Pancreas (tissue), 10 donors: ENCODE results near the gene PTTG2. TPM values are rescaled to one million over a fixed set of nuclear protein-coding genes. Genes with fewer than 3 reads are reported as not detected.

Source experiments
- ATAC-seq, 4 donors: fragments of 200-7000 bp; cut with Tn5 transposase; one replicate each; pipeline versions ENCODE4 v1.8.0 to v1.9.1; 2020; ENCODE audit warnings: mild to moderate bottlenecking in 4 of 4, moderate library complexity in 4 of 4
- DNase-seq, 6 donors: peaks; one replicate each; pipeline ENCODE4 v3.0.0-alpha.2; 2020
- FAIRE-seq: peaks from 2 replicates; lab custom pipeline; 2012; peaks lifted over from hg19 to GRCh38; lab: Jason Lieb, UNC
- H3K27ac ChIP-seq, 4 donors: fragments of 200-600 bp; sonication (generic); 1 replicate in 3 of 4; 2 replicates in 1 of 4; pipeline versions ENCODE4 v1.5.0 to v1.8.0; 2020
- H3K27me3 ChIP-seq, 4 donors: fragments of 200-600 bp; one replicate each; pipeline ENCODE4 v1.8.0; 2021
- H3K36me3 ChIP-seq, 3 donors: fragments of 200-600 bp; sonication (generic) in 1 of 3; one replicate each; pipeline versions ENCODE4 v1.5.0 to v1.8.0; 2020 to 2021
- H3K4me1 ChIP-seq, 3 donors: fragments of 200-600 bp; one replicate each; pipeline ENCODE4 v1.8.0; 2021
- H3K4me3 ChIP-seq, 4 donors: fragments of 200-600 bp; sonication (generic) in 2 of 4; one replicate each; pipeline versions ENCODE4 v1.5.0 to v1.8.0; 2020 to 2021
- H3K9me3 ChIP-seq, 4 donors: fragments of 200-600 bp; one replicate each; pipeline ENCODE4 v1.8.0; 2021
- CTCF ChIP-seq, 4 donors: fragments of 200-600 bp; sonication (generic) in 3 of 4; IDR thresholded peaks; one replicate each; pipeline versions ENCODE4 v1.5.0 to v1.8.0; 2021; ENCODE audit warnings: antibody characterized with exemption in 4 of 4
- WGBS, 2 donors: extraction: QIAGEN DNeasy Blood & Tissue Kit; methylation state at CpG; one replicate each; pipeline ENCODE4 v1.1.7; 2013; 5-methylcytosine and 5-hydroxymethylcytosine counted together
- intact Hi-C, 3 donors: fragments of 100-400 bp; cut with DNase I; formaldehyde crosslinking; loops; one replicate each; pipeline versions ENCODE4 v1.11.1 to v1.14.2; 2022
- polyA plus RNA-seq, 2 donors: library from polyadenylated mRNA; stranded (reverse); fragments of 200-250 nt; gene quantifications; one replicate each; pipeline ENCODE4 v1.2.3, GENCODE V29; 2013
- total RNA-seq, 6 donors: library from RNA; stranded (reverse); fragmentation: NEBNext Ultra II Directional in 4 of 6; extraction: Animal tissue kit (Norgen Biotek cat#: 25700) in 4 of 6; gene quantifications; one replicate each; pipeline versions ENCODE4 v1.2.1 to v1.2.4, GENCODE V29; 2021 to 2023
- donor health status: healthy with polysubstance abuse.
- donor health status: DM: no; HTN: no; CAD: no; lungs with moderate emphysema.
- donor health status: DM: no; HTN: no; CAD: no.
- donor health status: control.
- donor health status: control.
- donor health status: Bipolar disorder and iron deficiency.
- donor health status: DM: yes; HTN: yes; CAD: no.
- donor health status: DM: no; HTN: no; CAD: no.
- donor health status: DM: no; HTN: no; CAD: no.
- donor health status: DM: yes; HTN: yes; CAD: no.

Gene PTTG2
- total and polyA plus RNA-seq, 8 donors: 0.30 to 0.94 (median 0.78) TPM; not detected in 1

GRCh38 chr4:37991623-37992410, 31.6 kb downstream of the PTTG2 start:
- no peak overlapping the region for H3K4me3 ChIP-seq
- H3K27ac ChIP-seq: no peak overlapping the region

GRCh38 chr4:37993806-37994205, 33.6 kb downstream of the PTTG2 start:
- ATAC-seq (peak in 3 of 4 donors; percentile 60 to 71 (median 62)), FAIRE-seq (no peak), DNase-seq (peak in 1 of 6 donors; percentile 46)
- Histone ChIP-seq H3K27ac (peak overlapping the region in 1 of 4 donors; percentile 61), H3K4me1 (peaks cover 0 to 35% (median 0%) of the 10 kb centered on the region in 3 donors), H3K9me3 (no peaks in the 10 kb centered on the region), H3K4me3 (no peak overlapping the region), H3K27me3 (no peaks in the 10 kb centered on the region), H3K36me3 (no peaks in the 10 kb centered on the region)
- intact Hi-C loops: no loop called here
- 57 to 63% methylated on average over 10 of the region's 10 CpGs for WGBS, 2 donors
- no peak for TF ChIP-seq CTCF (IDR thresholded peaks at IDR 0.05)

More at GRCh38 chr4:37991623-37992410, 31.6 kb downstream of the PTTG2 start:
- no peak for DNase-seq
- ATAC-seq: no peak
- FAIRE-seq: no peak
- Histone ChIP-seq H3K36me3 (no peaks in the 10 kb centered on the region), H3K9me3 (no peaks in the 10 kb centered on the region), H3K4me1 (peaks cover 0 to 39% (median 0%) of the 10 kb centered on the region in 3 donors), H3K27me3 (no peaks in the 10 kb centered on the region)
- no peak for TF ChIP-seq CTCF (IDR thresholded peaks at IDR 0.05)
- 96 to 97% methylated on average over 8 of the region's 8 CpGs for WGBS, 2 donors
- intact Hi-C loops: no loop called here

GRCh38 chr4:37994569-37994968, 34.4 kb downstream of the PTTG2 start:
- intact Hi-C loops: no loop called here

GRCh38 chr4:37995299-37995821, 35.2 kb downstream of the PTTG2 start:
- Histone ChIP-seq H3K27ac (no peak overlapping the region), H3K27me3 (no peaks in the 10 kb centered on the region), H3K36me3 (no peaks in the 10 kb centered on the region), H3K4me1 (peaks cover 0 to 29% (median 0%) of the 10 kb centered on the region in 3 donors), H3K4me3 (no peak overlapping the region), H3K9me3 (no peaks in the 10 kb centered on the region)
- ATAC-seq (no peak), DNase-seq (no peak), FAIRE-seq (no peak)
- intact Hi-C loops: no loop called here
- no peak for TF ChIP-seq CTCF (IDR thresholded peaks at IDR 0.05)
- 75 to 76% methylated on average over 5 of the region's 5 CpGs for WGBS, 2 donors

More at GRCh38 chr4:37994569-37994968, 34.4 kb downstream of the PTTG2 start:
- peak overlapping the region in 1 of 4 donors; percentile 61 for H3K27ac ChIP-seq
- WGBS, 2 donors: 63 to 74% methylated on average over 3 of the region's 3 CpGs
- DNase-seq (no peak), FAIRE-seq (no peak), ATAC-seq (no peak)
- no peaks in the 10 kb centered on the region for H3K27me3 ChIP-seq
- no peak overlapping the region for H3K4me3 ChIP-seq
- no peaks in the 10 kb centered on the region for H3K9me3 ChIP-seq
- peaks cover 0 to 31% (median 0%) of the 10 kb centered on the region in 3 donors for H3K4me1 ChIP-seq
- no peaks in the 10 kb centered on the region for H3K36me3 ChIP-seq
- TF ChIP-seq CTCF (IDR thresholded peaks at IDR 0.05): no peak
